ENCODE results near the gene CCDC174. TPM values are rescaled to one million over a fixed set of nuclear protein-coding genes. Genes with fewer than 3 reads are reported as not detected.

Gene CCDC174
- total and polyA plus RNA-seq, 2 donors (not counting 1 experiment from before 2014, with no cell fraction given): 9.9 to 47.1 TPM

- no peak overlapping the region for H3K27ac ChIP-seq (ENCODE audit: low read length in 2 of 2)
- peaks cover 8 to 11% of the 10 kb centered on the region in 2 donors for H3K4me1 ChIP-seq (ENCODE audit: control insufficient read depth in 2 of 2, insufficient read depth in 2 of 2, low read length in 2 of 2)
- Mint-ChIP-seq H3K27ac (no peak overlapping the region), H3K4me1 (peaks cover 4% of the 10 kb centered on the region), H3K4me3 (no peak overlapping the region), H3K27me3 (peaks cover 8% of the 10 kb centered on the region), H3K9me3 (ENCODE audit: insufficient read depth) (no peaks in the 10 kb centered on the region)
- no peak for ATAC-seq (ENCODE audit: low read depth)
- ChIA-PET CTCF (no interaction called here), POLR2A (no interaction called here)
- no peaks in the 10 kb centered on the region for H3K9me3 ChIP-seq (ENCODE audit: control extremely low read depth in 1 of 3, control insufficient read depth in 2 of 3, insufficient read depth in 1 of 3, low read length in 2 of 3)
- peaks cover 0 to 10% (median 0%) of the 10 kb centered on the region in 4 experiments for H3K27me3 ChIP-seq (replicated peaks in 1 of 4; ENCODE audit: control extremely low read depth in 1 of 4, control insufficient read depth in 3 of 4, insufficient read depth in 4 of 4, low read length in 3 of 4)
- H3K4me3 ChIP-seq (ENCODE audit: control extremely low read depth in 1 of 5, extremely low read depth in 1 of 5, insufficient read depth in 1 of 5, low read depth in 2 of 5, low read length in 4 of 5): no peak overlapping the region
- no peak overlapping the region for H3K4me2 ChIP-seq (replicated peaks; ENCODE audit: low read depth, low read length, poor library complexity, severe bottlenecking)
- no peaks in the 10 kb centered on the region for H3K36me3 ChIP-seq (replicated peaks in 1 of 2; ENCODE audit: control extremely low read depth in 1 of 2, control insufficient read depth in 1 of 2, extremely low read depth in 1 of 2, insufficient read depth in 2 of 2, low read length in 1 of 2)
- DNase-seq: no peak
- H4K20me1 ChIP-seq (ENCODE audit: control insufficient read depth, insufficient read depth, low read length, poor library complexity, severe bottlenecking): no peaks in the 10 kb centered on the region
- no peak for TF ChIP-seq EZH2 (IDR thresholded peaks at IDR 0.05; ENCODE audit: borderline replicate concordance, insufficient read depth, low read depth, low read length, poor library complexity, severe bottlenecking)
- no peak for TF ChIP-seq CTCF (IDR thresholded peaks at IDR 0.05)
- WGBS (ENCODE audit: insufficient coverage): 77% methylated on average over 3 of the region's 6 CpGs
- intact Hi-C loops (cut with micrococcal nuclease): no loop called here
- H3K9ac ChIP-seq (ENCODE audit: low read length): no peak overlapping the region
- H3K79me2 ChIP-seq (ENCODE audit: control insufficient read depth, insufficient read depth, low read length): peaks cover 3% of the 10 kb centered on the region
- no peak overlapping the region for H2AFZ ChIP-seq (ENCODE audit: insufficient read depth, low read depth, low read length, poor library complexity, severe bottlenecking)
Measured at GRCh38 chr3:14646131-14646573, 5.4 kb upstream of the CCDC174 start.

DNA sequence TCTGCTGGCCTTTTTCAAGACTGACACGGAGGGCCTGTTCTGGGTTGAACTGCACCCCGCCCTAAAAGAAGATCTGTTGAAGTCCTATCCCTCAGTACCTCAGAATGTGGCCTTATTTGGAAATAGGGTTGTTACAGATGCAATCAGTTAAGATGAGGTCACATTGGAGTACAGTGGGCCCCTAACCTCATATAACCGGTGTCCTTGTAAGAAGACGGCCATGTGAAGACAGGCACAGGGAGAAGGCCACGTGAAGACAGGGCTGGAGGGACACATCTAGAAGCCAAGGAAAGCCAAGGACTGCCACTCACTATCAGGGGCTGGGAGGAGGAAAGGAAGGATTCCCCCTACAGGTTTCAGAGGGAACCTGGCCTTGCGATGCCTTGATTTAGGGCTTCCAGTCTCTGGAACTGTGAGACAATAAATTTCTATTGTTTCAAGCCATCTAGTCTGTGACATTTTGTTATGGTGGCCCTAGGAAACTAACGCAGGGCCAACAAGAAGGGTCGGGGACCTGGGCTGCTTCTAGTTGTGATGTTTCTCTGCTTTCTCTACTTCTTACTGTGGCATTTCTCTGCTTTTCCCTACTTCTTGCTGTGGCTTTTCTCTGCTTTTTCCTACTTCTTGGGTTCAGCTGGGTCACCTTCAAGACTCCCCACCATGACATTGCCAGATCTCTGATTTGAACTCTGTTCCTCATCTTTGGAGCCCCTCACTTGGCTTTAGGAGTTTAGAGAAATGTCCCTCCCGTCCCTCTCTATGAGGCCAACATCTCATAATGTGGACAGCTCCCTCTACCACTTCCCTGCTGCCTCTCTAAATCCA lies 4.8 kb upstream of the CCDC174 start:
- no peak overlapping the region for H3K27ac Mint-ChIP-seq
- Histone ChIP-seq H3K27ac (ENCODE audit: low read length in 2 of 2) (no peak overlapping the region), H4K20me1 (ENCODE audit: control insufficient read depth, insufficient read depth, low read length, poor library complexity, severe bottlenecking) (no peaks in the 10 kb centered on the region), H3K79me2 (ENCODE audit: control insufficient read depth, insufficient read depth, low read length) (peaks cover 6% of the 10 kb centered on the region), H3K36me3 (replicated peaks in 1 of 2; ENCODE audit: control extremely low read depth in 1 of 2, control insufficient read depth in 1 of 2, extremely low read depth in 1 of 2, insufficient read depth in 2 of 2, low read length in 1 of 2) (no peaks in the 10 kb centered on the region), H3K4me1 (ENCODE audit: control insufficient read depth in 2 of 2, insufficient read depth in 2 of 2, low read length in 2 of 2) (peaks cover 8 to 11% of the 10 kb centered on the region in 2 donors), H2AFZ (ENCODE audit: insufficient read depth, low read depth, low read length, poor library complexity, severe bottlenecking) (no peak overlapping the region), H3K4me2 (replicated peaks; ENCODE audit: low read depth, low read length, poor library complexity, severe bottlenecking) (no peak overlapping the region), H3K9me3 (ENCODE audit: control extremely low read depth in 1 of 3, control insufficient read depth in 2 of 3, insufficient read depth in 1 of 3, low read length in 2 of 3) (no peaks in the 10 kb centered on the region), H3K4me3 (ENCODE audit: control extremely low read depth in 1 of 5, extremely low read depth in 1 of 5, insufficient read depth in 1 of 5, low read depth in 2 of 5, low read length in 4 of 5) (no peak overlapping the region), H3K27me3 (replicated peaks in 1 of 4; ENCODE audit: control extremely low read depth in 1 of 4, control insufficient read depth in 3 of 4, insufficient read depth in 4 of 4, low read length in 3 of 4) (peaks cover 0 to 7% (median 0%) of the 10 kb centered on the region in 4 experiments), H3K9ac (ENCODE audit: low read length) (no peak overlapping the region)
- intact Hi-C loops (cut with micrococcal nuclease): no loop called here
- WGBS (ENCODE audit: insufficient coverage): 100% methylated on average over 4 of the region's 9 CpGs
- H3K27me3 Mint-ChIP-seq: peaks cover 7% of the 10 kb centered on the region
- ATAC-seq (ENCODE audit: low read depth): no peak
- DNase-seq: no peak
- H3K9me3 Mint-ChIP-seq (ENCODE audit: insufficient read depth): no peaks in the 10 kb centered on the region
- TF ChIP-seq CTCF (IDR thresholded peaks at IDR 0.05): no peak
- TF ChIP-seq EZH2 (IDR thresholded peaks at IDR 0.05; ENCODE audit: borderline replicate concordance, insufficient read depth, low read depth, low read length, poor library complexity, severe bottlenecking): no peak
- CTCF ChIA-PET: no interaction called here
- peaks cover 9% of the 10 kb centered on the region for H3K4me1 Mint-ChIP-seq
- POLR2A ChIA-PET: interaction anchor here (0.5 kb wide), 1 partner anchor 181 kb away, joined by 5 read pairs; no protein-coding TSS in a partner anchor
- no peak overlapping the region for H3K4me3 Mint-ChIP-seq

All from B cell (primary cell).